Activated gamma-delta T cell treated with anti-CD3 and anti-CD28 coated beads, Interleukin-2, amount 50 U/mL, for 16 hours (primary cell): Measurements from ENCODE around the gene DRICH1.
"Not testable (repeated sequence)": the region's sequence is repeated elsewhere in the genome, so short reads cannot be mapped to it uniquely, and the experiment has no call there.

Source experiments
- DNase-seq: peaks from one replicate; pipeline ENCODE4 v3.0.0-alpha.2; 2020; ENCODE audit warnings: low read depth

Gene DRICH1

GRCh38 chr22:23632178-23632577 is at the start of gene DRICH1:
Gene DRICH1, minus strand, starts transcription at chr22:23632321. Its CDS starts 298 bp downstream, at chr22:23632023.
- DNase-seq = no peak

- DNase-seq = no peak
Measured at GRCh38 chr22:23681026-23681809, 49.1 kb upstream of the DRICH1 start.

- no peak for DNase-seq
Measured at GRCh38 chr22:23678133-23678532, 46.0 kb upstream of the DRICH1 start.

GRCh38 chr22:23677701-23677995 is 45.5 kb upstream of the DRICH1 start:
- DNase-seq = no peak

- not testable (repeated sequence) for DNase-seq
Measured at GRCh38 chr22:23676841-23677700, 45.0 kb upstream of the DRICH1 start.

- no peak for DNase-seq
Measured at GRCh38 chr22:23675502-23676415, 43.6 kb upstream of the DRICH1 start.

- DNase-seq = not testable (repeated sequence)
Measured at GRCh38 chr22:23674886-23675501, 42.9 kb upstream of the DRICH1 start.

- no peak for DNase-seq
Measured at GRCh38 chr22:23673826-23674690, 41.9 kb upstream of the DRICH1 start.

GRCh38 chr22:23673050-23673620 is 41.0 kb upstream of the DRICH1 start:
- DNase-seq = no peak

- DNase-seq = not testable (repeated sequence)
Measured at GRCh38 chr22:23672307-23673049, 40.4 kb upstream of the DRICH1 start.

GRCh38 chr22:23671387-23671786 is 39.3 kb upstream of the DRICH1 start:
- DNase-seq = not testable (repeated sequence)

- no peak for DNase-seq
Measured at GRCh38 chr22:23670378-23671295, 38.5 kb upstream of the DRICH1 start.

GRCh38 chr22:23660381-23660780 is 28.3 kb upstream of the DRICH1 start:
- not testable (repeated sequence) for DNase-seq

GRCh38 chr22:23657727-23658126 is 25.6 kb upstream of the DRICH1 start:
- DNase-seq = no peak

GRCh38 chr22:23655891-23656475 is 23.9 kb upstream of the DRICH1 start:
- DNase-seq = no peak

- DNase-seq = no peak
Measured at GRCh38 chr22:23652711-23653110, 20.6 kb upstream of the DRICH1 start.

- no peak for DNase-seq
Measured at GRCh38 chr22:23652286-23652685, 20.2 kb upstream of the DRICH1 start.

GRCh38 chr22:23651676-23652075 is 19.6 kb upstream of the DRICH1 start:
- DNase-seq = no peak
